H1 (cell line): ENCODE measurements around the gene FRY.

Experiments used
- CHD1 ChIP-seq: IDR thresholded peaks from 2 replicates; pipeline ENCODE4 v1.6.1; 2012; ENCODE audit warnings: low read depth, low read length, improper control_type of control experiment
- EP300 ChIP-seq, 2 experiments: IDR thresholded peaks; 1 replicate in 1 of 2; 2 replicates in 1 of 2; pipeline ENCODE4 v1.6.1; 2011 to 2012; ENCODE audit warnings: low read depth in 2 of 2, low read length in 2 of 2, mild to moderate bottlenecking in 2 of 2, borderline replicate concordance in 1 of 2, inconsistent platforms in 1 of 2, moderate library complexity in 1 of 2
- POLR2A ChIP-seq, 2 experiments: IDR thresholded peaks; 1 replicate in 1 of 2; 2 replicates in 1 of 2; pipeline ENCODE4 v1.6.1; 2011; ENCODE audit warnings: low read depth in 2 of 2, low read length in 2 of 2, mild to moderate bottlenecking in 2 of 2; ENCODE audit errors: control extremely low read depth in 1 of 2
- SP4 ChIP-seq: IDR thresholded peaks from 2 replicates; pipeline ENCODE4 v1.6.1; 2012; ENCODE audit warnings: low read length, inconsistent platforms
- TF ChIP-seq, protein P1 (sequence below), 3 experiments: IDR thresholded peaks; 1 replicate in 2 of 3; 2 replicates in 1 of 3; pipeline versions ENCODE4 v1.5.1 to v1.6.1; 2011; ENCODE audit warnings: low read length in 3 of 3, mild to moderate bottlenecking in 3 of 3, inconsistent platforms in 2 of 3, low read depth in 1 of 3, moderate library complexity in 1 of 3; ENCODE audit not compliant: insufficient read depth in 1 of 3; ENCODE audit errors: control extremely low read depth in 1 of 3
- TF ChIP-seq, protein P2 (sequence below): IDR thresholded peaks from 2 replicates; pipeline ENCODE4 v1.6.1; 2011; ENCODE audit warnings: low read length, improper control_type of control experiment

DNA sequence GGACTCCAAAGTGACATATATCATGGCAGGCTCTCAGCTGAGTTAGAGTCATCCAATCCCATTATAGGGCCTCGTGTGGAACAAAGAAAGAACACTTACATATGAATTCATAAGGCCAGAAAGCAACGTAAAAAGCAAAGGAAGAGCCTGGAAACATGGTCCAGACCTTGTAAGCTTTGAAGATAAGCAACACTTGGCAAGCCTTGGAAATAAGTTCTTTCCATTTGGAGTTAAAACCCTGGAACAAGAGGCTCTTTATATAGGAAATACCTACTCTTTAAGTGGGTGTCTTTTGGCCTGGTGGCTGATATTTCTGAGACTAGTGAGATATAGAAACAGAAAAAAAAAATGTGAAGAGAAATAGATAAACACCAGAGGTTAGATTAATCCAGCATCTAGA lies 234.2 kb downstream of the FRY start:
- TF ChIP-seq, protein P1, sequence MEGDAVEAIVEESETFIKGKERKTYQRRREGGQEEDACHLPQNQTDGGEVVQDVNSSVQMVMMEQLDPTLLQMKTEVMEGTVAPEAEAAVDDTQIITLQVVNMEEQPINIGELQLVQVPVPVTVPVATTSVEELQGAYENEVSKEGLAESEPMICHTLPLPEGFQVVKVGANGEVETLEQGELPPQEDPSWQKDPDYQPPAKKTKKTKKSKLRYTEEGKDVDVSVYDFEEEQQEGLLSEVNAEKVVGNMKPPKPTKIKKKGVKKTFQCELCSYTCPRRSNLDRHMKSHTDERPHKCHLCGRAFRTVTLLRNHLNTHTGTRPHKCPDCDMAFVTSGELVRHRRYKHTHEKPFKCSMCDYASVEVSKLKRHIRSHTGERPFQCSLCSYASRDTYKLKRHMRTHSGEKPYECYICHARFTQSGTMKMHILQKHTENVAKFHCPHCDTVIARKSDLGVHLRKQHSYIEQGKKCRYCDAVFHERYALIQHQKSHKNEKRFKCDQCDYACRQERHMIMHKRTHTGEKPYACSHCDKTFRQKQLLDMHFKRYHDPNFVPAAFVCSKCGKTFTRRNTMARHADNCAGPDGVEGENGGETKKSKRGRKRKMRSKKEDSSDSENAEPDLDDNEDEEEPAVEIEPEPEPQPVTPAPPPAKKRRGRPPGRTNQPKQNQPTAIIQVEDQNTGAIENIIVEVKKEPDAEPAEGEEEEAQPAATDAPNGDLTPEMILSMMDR (IDR thresholded peaks at IDR 0.05; ENCODE audit: control extremely low read depth in 1 of 3, insufficient read depth in 1 of 3, low read depth in 1 of 3, low read length in 3 of 3): no peak
- TF ChIP-seq EP300 (IDR thresholded peaks at IDR 0.05; ENCODE audit: borderline replicate concordance in 1 of 2, low read depth in 2 of 2, low read length in 2 of 2) (no peak), SP4 (no peak), CHD1 (no peak), POLR2A (IDR thresholded peaks at IDR 0.05; ENCODE audit: control extremely low read depth in 1 of 2, low read depth in 2 of 2, low read length in 2 of 2) (no peak)
- TF ChIP-seq, protein P2, sequence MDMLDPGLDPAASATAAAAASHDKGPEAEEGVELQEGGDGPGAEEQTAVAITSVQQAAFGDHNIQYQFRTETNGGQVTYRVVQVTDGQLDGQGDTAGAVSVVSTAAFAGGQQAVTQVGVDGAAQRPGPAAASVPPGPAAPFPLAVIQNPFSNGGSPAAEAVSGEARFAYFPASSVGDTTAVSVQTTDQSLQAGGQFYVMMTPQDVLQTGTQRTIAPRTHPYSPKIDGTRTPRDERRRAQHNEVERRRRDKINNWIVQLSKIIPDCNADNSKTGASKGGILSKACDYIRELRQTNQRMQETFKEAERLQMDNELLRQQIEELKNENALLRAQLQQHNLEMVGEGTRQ: no peak
